Testis (tissue), 3 donors: Measurements from ENCODE around the gene KCNQ1. TPM values are rescaled to one million over a fixed set of nuclear protein-coding genes. Genes with fewer than 3 reads are reported as not detected.
A peak's percentile ranks its signal among the peaks of the same experiment; 100 is the strongest.

Source experiments
- DNase-seq: peaks from one replicate; pipeline ENCODE4 v3.0.0-alpha.2; 2019
- H3K27ac ChIP-seq, 2 donors: fragments of 200-600 bp; sonication (generic); one replicate each; pipeline ENCODE4 v1.5.1; 2019
- H3K27me3 ChIP-seq: fragments of 200-600 bp; sonication (generic); one replicate; pipeline ENCODE4 v1.5.1; 2019
- H3K36me3 ChIP-seq: fragments of 200-600 bp; sonication (generic); one replicate; pipeline ENCODE4 v1.5.1; 2017; ENCODE audit warnings: low read depth; ENCODE audit errors: missing control alignments
- H3K4me1 ChIP-seq: fragments of 200-600 bp; sonication (generic); one replicate; pipeline ENCODE4 v1.5.1; 2019
- H3K4me3 ChIP-seq, 2 donors: fragments of 200-600 bp; sonication (generic); one replicate each; pipeline ENCODE4 v1.5.1; 2017 to 2019
- H3K9me3 ChIP-seq: fragments of 200-600 bp; sonication (generic); one replicate; pipeline ENCODE4 v1.5.1; 2017
- POLR2A ChIP-seq: fragments of 450-650 bp; IDR thresholded peaks from one replicate; pipeline ENCODE4 v1.6.1; 2017; ENCODE audit warnings: antibody characterized with exemption, mild to moderate bottlenecking, moderate library complexity
- WGBS, 2 donors: methylation state at CpG; one replicate each; pipeline ENCODE4 v1.1.5; 2018; 5-methylcytosine and 5-hydroxymethylcytosine counted together
- intact Hi-C: fragments of 100-400 bp; cut with DNase I; formaldehyde crosslinking; loops from one replicate; pipeline ENCODE4 v1.15.1; 2023; ENCODE audit warnings: low total_unique reads
- polyA plus RNA-seq: library from polyadenylated mRNA; stranded (reverse); fragments of 350-450 nt; fragmentation: Illumina TruSeq; extraction: RNeasy Lipid Tissue Mini Kit (QIAGEN cat#74804); gene quantifications from one replicate; pipeline ENCODE4 v1.2.3, GENCODE V29; 2014; ENCODE audit warnings: low read depth, low replicate concordance; ENCODE audit not compliant: insufficient read depth
- total RNA-seq, 2 donors: library from RNA; depleted of rRNA; stranded (reverse); fragments of >200 nt; gene quantifications; one replicate each; pipeline ENCODE4 v1.2.3, GENCODE V29; 2016
- TF ChIP-seq, protein P1 (sequence below), 3 experiments: fragments of 450-650 bp in 2 of 3; fragments of 200-600 bp in 1 of 3; sonication (generic) in 1 of 3; IDR thresholded peaks; one replicate each; pipeline ENCODE4 v1.5.1; 2016 to 2019; ENCODE audit warnings: antibody characterized with exemption in 3 of 3, mild to moderate bottlenecking in 2 of 3, moderate library complexity in 1 of 3

Gene KCNQ1
- total and polyA plus RNA-seq, 3 donors from 2014 or later, result 6.0 to 24.2 (median 12.8) TPM

DNA sequence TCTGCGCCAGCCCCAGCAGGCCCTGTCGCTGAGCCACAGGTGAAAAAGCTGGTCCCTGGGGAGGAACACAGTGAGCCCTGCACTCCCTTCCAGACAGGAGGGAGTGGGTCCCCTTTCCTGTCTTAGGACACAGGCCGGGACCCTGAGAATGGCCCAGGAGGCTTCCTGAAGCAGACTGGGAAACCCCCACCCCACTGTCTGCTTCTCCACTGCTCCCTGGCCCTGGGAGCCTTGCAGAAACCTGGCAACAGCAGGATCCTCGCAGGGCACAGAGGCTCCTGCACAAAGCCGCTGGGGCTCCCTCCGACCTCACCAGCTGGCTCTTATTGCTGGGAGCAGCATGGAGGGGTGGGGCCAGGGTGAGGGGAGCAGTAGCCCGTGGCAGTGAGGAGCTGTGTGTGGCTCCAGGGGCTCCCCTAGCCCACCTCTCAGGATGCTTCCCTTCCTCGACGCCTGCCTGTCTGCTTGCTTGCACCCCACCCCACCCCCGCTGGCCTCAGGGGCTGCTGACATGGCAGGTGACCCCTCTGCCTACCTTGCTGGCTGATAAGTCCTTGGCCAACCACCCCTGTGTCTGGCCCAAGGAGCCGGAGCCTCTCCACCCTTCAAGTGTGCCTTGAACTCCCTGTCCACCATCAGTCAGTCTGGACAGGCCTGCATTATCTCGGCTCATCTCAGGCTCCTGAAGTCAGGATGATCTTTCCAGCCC, 327.1 kb downstream of the KCNQ1 start:
- intact Hi-C loops, result no loop called here
- Histone ChIP-seq H3K27ac (no peak overlapping the region), H3K4me1 (no peaks in the 10 kb centered on the region), H3K36me3 (no peaks in the 10 kb centered on the region), H3K27me3 (no peaks in the 10 kb centered on the region), H3K4me3 (no peak overlapping the region), H3K9me3 (no peaks in the 10 kb centered on the region)
- 73 to 82% methylated on average over 8 to 12 of the region's 12 CpGs for WGBS, 2 donors
- peak; percentile 6 for DNase-seq
- TF ChIP-seq POLR2A, result no peak
- TF ChIP-seq, protein P1, sequence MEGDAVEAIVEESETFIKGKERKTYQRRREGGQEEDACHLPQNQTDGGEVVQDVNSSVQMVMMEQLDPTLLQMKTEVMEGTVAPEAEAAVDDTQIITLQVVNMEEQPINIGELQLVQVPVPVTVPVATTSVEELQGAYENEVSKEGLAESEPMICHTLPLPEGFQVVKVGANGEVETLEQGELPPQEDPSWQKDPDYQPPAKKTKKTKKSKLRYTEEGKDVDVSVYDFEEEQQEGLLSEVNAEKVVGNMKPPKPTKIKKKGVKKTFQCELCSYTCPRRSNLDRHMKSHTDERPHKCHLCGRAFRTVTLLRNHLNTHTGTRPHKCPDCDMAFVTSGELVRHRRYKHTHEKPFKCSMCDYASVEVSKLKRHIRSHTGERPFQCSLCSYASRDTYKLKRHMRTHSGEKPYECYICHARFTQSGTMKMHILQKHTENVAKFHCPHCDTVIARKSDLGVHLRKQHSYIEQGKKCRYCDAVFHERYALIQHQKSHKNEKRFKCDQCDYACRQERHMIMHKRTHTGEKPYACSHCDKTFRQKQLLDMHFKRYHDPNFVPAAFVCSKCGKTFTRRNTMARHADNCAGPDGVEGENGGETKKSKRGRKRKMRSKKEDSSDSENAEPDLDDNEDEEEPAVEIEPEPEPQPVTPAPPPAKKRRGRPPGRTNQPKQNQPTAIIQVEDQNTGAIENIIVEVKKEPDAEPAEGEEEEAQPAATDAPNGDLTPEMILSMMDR (IDR thresholded peaks at IDR 0.05), result no peak

DNA sequence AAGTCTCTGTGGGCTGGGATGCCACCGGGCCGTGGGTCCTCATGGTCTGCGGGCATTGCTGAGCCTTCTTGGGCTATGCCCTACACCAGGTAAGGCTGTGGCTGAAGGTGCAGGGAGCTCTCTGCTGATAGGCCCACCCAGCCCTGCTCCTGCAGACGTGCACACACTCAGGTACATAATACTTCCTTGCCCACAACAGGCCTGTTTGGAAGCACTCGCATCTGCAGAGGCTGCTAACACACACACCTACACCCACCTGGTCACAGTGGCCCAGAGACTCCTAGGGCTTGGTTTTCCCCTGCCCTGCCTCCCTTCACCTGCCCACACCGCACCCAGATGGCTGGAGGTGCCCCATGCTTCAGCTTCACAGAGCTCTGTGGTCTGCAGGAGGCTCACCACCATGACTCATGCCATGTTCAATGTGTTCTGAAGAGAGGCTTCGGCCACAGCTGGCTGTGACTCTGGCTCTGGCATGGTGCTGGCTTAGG, 327.8 kb downstream of the KCNQ1 start:
- peak; percentile 6 for DNase-seq
- H3K4me3 ChIP-seq, result no peak overlapping the region
- no peaks in the 10 kb centered on the region for H3K36me3 ChIP-seq
- H3K27me3 ChIP-seq, result no peaks in the 10 kb centered on the region
- WGBS, 2 donors, result 87 to 96% methylated on average over 5 to 7 of the region's 7 CpGs
- intact Hi-C loops, result no loop called here
- no peaks in the 10 kb centered on the region for H3K4me1 ChIP-seq
- no peaks in the 10 kb centered on the region for H3K9me3 ChIP-seq
- TF ChIP-seq, protein P1 (IDR thresholded peaks at IDR 0.05), result no peak
- no peak for TF ChIP-seq POLR2A
- no peak overlapping the region for H3K27ac ChIP-seq

- Histone ChIP-seq H3K27ac (no peak overlapping the region), H3K27me3 (no peaks in the 10 kb centered on the region), H3K4me1 (peaks cover 18% of the 10 kb centered on the region), H3K4me3 (no peak overlapping the region), H3K36me3 (no peaks in the 10 kb centered on the region), H3K9me3 (no peaks in the 10 kb centered on the region)
- WGBS, 2 donors, result 88 to 96% methylated on average over 5 to 13 of the region's 13 CpGs
- intact Hi-C loops, result no loop called here
- DNase-seq, result peak; percentile 3
- TF ChIP-seq POLR2A, result no peak
- TF ChIP-seq, protein P1 (IDR thresholded peaks at IDR 0.05), result no peak
Measured at GRCh38 chr11:2774173-2775082, 329.6 kb downstream of the KCNQ1 start.

DNA sequence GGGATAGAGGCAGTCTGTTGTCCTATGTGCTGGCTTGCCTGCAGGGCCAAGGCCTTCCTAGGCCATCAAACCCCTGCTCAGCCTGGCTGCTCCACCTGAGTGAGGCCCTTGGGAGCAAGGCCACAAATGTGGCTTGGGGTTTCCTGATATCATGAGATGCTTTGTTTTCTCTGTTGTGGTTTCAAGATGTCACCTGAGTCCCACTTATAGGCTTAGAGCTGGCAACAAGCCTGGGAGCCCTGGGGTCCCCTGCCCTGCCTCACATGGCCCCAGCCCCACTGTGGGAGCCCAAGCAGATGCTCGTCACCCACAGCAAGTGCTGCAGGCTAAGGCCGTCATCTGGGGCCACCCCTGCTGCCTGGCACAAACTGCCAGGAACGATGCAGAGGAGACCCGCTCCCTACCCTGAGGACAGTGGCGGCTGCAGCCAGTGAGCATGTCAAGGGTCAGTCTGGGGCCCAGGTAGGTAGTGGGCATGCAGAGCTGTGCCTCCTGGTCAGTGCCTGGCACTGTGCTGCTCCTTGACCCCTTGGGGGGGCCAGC, 330.3 kb downstream of the KCNQ1 start:
- peaks cover 25% of the 10 kb centered on the region for H3K4me1 ChIP-seq
- no peaks in the 10 kb centered on the region for H3K9me3 ChIP-seq
- intact Hi-C loops, result no loop called here
- no peak for TF ChIP-seq POLR2A
- TF ChIP-seq, protein P1 (IDR thresholded peaks at IDR 0.05), result no peak
- no peaks in the 10 kb centered on the region for H3K36me3 ChIP-seq
- H3K27me3 ChIP-seq, result no peaks in the 10 kb centered on the region
- H3K27ac ChIP-seq, result no peak overlapping the region
- 93 to 94% methylated on average over 5 of the region's 5 CpGs for WGBS, 2 donors
- no peak overlapping the region for H3K4me3 ChIP-seq
- peak; percentile 10 for DNase-seq
